Measurements from ENCODE around the gene HSD11B1L. TPM values are rescaled to one million over a fixed set of nuclear protein-coding genes. Genes with fewer than 3 reads are reported as not detected.

HSD11B1L gene
- total and polyA plus RNA-seq, 2 donors (not counting 3 experiments of a cell fraction or from before 2014, with no cell fraction given), result 4.4 to 9.1 TPM

- no peak for FAIRE-seq
Observed at GRCh38 chr19:5645409-5645808, 35.4 kb upstream of the HSD11B1L start.

GRCh38 chr19:5646703-5647102, 34.1 kb upstream of the HSD11B1L start:
- no TSS peak for BruUV-seq (replicated peaks)
- Histone ChIP-seq H3K36me3 (ENCODE audit: control insufficient read depth in 2 of 2, extremely low read depth in 1 of 2, insufficient read depth in 2 of 2, low read length in 2 of 2) (peaks cover 24 to 43% of the 10 kb centered on the region in 2 experiments), H3K9me1 (replicated peaks; ENCODE audit: control insufficient read depth, extremely low read depth, insufficient read depth, low read length) (no peaks in the 10 kb centered on the region), H3K9ac (replicated peaks; ENCODE audit: extremely low read depth, insufficient read depth, low read length) (no peak overlapping the region), H3K9me3 (replicated peaks; ENCODE audit: control insufficient read depth, insufficient read depth, low read length) (no peaks in the 10 kb centered on the region), H4K20me1 (replicated peaks; ENCODE audit: control insufficient read depth, extremely low read depth, insufficient read depth, low read length) (peaks cover 3% of the 10 kb centered on the region), H3K79me2 (ENCODE audit: control insufficient read depth, insufficient read depth, low read length) (peaks cover 54% of the 10 kb centered on the region), H3K4me2 (ENCODE audit: insufficient read depth, low read length) (no peak overlapping the region), H3K27ac (ENCODE audit: insufficient read depth, low read depth, low read length) (no peak overlapping the region), H3K4me3 (replicated peaks in 1 of 3; ENCODE audit: insufficient read depth in 1 of 3, low read depth in 1 of 3, low read length in 3 of 3) (no peak overlapping the region), H3K4me1 (ENCODE audit: control insufficient read depth, extremely low read depth, insufficient read depth, low read length) (no peaks in the 10 kb centered on the region), H3K27me3 (ENCODE audit: control insufficient read depth in 2 of 2, insufficient read depth in 2 of 2, low read length in 2 of 2) (no peaks in the 10 kb centered on the region), H2AFZ (ENCODE audit: low read depth, low read length) (no peak overlapping the region)
- ChIA-PET CTCF (no interaction called here), POLR2A (no interaction called here)
- intact Hi-C loops (cut with micrococcal nuclease) (loop anchor here (10.0 kb wide), 1 partner anchor 538 kb away; no protein-coding TSS in a partner anchor), dilution Hi-C loops (cut with MboI; ENCODE audit: extremely low pct_ligation_motif_present, low sequenced_read_pairs) (no loop called here)
- DNase-seq (ENCODE audit: low read depth, low spot score) (no peak), FAIRE-seq (no peak)
- TF ChIP-seq POLR2A (IDR thresholded peaks at IDR 0.05; ENCODE audit: low read depth, low read length) (no peak), EZH2 (IDR thresholded peaks at IDR 0.05; ENCODE audit: borderline replicate concordance, low read depth, low read length, severe bottlenecking) (no peak), POLR2AphosphoS5 (IDR thresholded peaks at IDR 0.05; ENCODE audit: insufficient read depth, low read depth, low read length) (no peak), MYC (IDR thresholded peaks at IDR 0.05; ENCODE audit: low read depth, low read length) (no peak), JUN (IDR thresholded peaks at IDR 0.05; ENCODE audit: borderline replicate concordance, insufficient read depth, insufficient read length, low read depth) (no peak), MAX (IDR thresholded peaks at IDR 0.05; ENCODE audit: insufficient read depth, insufficient read length) (no peak), FOS (IDR thresholded peaks at IDR 0.05; ENCODE audit: borderline replicate concordance, insufficient read depth, low read length) (no peak), CTCF (IDR thresholded peaks at IDR 0.05; ENCODE audit: extremely low read depth in 1 of 2, insufficient read depth in 1 of 2, low read depth in 1 of 2, low read length in 2 of 2) (no peak), GATA2 (IDR thresholded peaks at IDR 0.05; ENCODE audit: insufficient read depth, insufficient read length, low read depth, low read length) (no peak)

More at GRCh38 chr19:5645409-5645808, 35.4 kb upstream of the HSD11B1L start:
- H2AFZ ChIP-seq (ENCODE audit: low read depth, low read length), result no peak overlapping the region
- H3K27ac ChIP-seq (ENCODE audit: insufficient read depth, low read depth, low read length), result no peak overlapping the region
- peaks cover 67% of the 10 kb centered on the region for H3K79me2 ChIP-seq (ENCODE audit: control insufficient read depth, insufficient read depth, low read length)
- POLR2A ChIA-PET, result no interaction called here
- H3K4me1 ChIP-seq (ENCODE audit: control insufficient read depth, extremely low read depth, insufficient read depth, low read length), result no peaks in the 10 kb centered on the region
- dilution Hi-C loops (cut with MboI; ENCODE audit: extremely low pct_ligation_motif_present, low sequenced_read_pairs) (no loop called here), intact Hi-C loops (cut with micrococcal nuclease) (loop anchor here (10.0 kb wide), 1 partner anchor 539 kb away; no protein-coding TSS in a partner anchor)
- no peak for DNase-seq (ENCODE audit: low read depth, low spot score)
- H3K4me3 ChIP-seq (replicated peaks in 1 of 3; ENCODE audit: insufficient read depth in 1 of 3, low read depth in 1 of 3, low read length in 3 of 3), result no peak overlapping the region
- peaks cover 3% of the 10 kb centered on the region for H4K20me1 ChIP-seq (replicated peaks; ENCODE audit: control insufficient read depth, extremely low read depth, insufficient read depth, low read length)
- H3K9me1 ChIP-seq (replicated peaks; ENCODE audit: control insufficient read depth, extremely low read depth, insufficient read depth, low read length), result no peaks in the 10 kb centered on the region
- BruUV-seq (replicated peaks), result no TSS peak
- peaks cover 26 to 37% of the 10 kb centered on the region in 2 experiments for H3K36me3 ChIP-seq (ENCODE audit: control insufficient read depth in 2 of 2, extremely low read depth in 1 of 2, insufficient read depth in 2 of 2, low read length in 2 of 2)
- TF ChIP-seq POLR2AphosphoS5 (IDR thresholded peaks at IDR 0.05; ENCODE audit: insufficient read depth, low read depth, low read length) (no peak), JUN (IDR thresholded peaks at IDR 0.05; ENCODE audit: borderline replicate concordance, insufficient read depth, insufficient read length, low read depth) (no peak), MAX (IDR thresholded peaks at IDR 0.05; ENCODE audit: insufficient read depth, insufficient read length) (no peak)
- CTCF ChIA-PET, result no interaction called here
- H3K9me3 ChIP-seq (replicated peaks; ENCODE audit: control insufficient read depth, insufficient read depth, low read length), result no peaks in the 10 kb centered on the region
- H3K4me2 ChIP-seq (ENCODE audit: insufficient read depth, low read length), result no peak overlapping the region
- H3K27me3 ChIP-seq (ENCODE audit: control insufficient read depth in 2 of 2, insufficient read depth in 2 of 2, low read length in 2 of 2), result no peaks in the 10 kb centered on the region
- H3K9ac ChIP-seq (replicated peaks; ENCODE audit: extremely low read depth, insufficient read depth, low read length), result no peak overlapping the region

All from endothelial cell of umbilical vein (primary cell).